SK-N-SH treated with all-trans-retinoic acid at 6 μM for 48 hours (cell line): Measurements from ENCODE around the gene CPT1B.

Experiments
- ATAC-seq: fragments of 200-7000 bp; cut with Tn5 transposase; 3 replicates; pipeline ENCODE4 v1.9.1; 2020; ENCODE audit warnings: mild to moderate bottlenecking, moderate library complexity
- BACH2 ChIP-seq: fragments of 250-450 bp; sonication (Bioruptor Pico); IDR thresholded peaks from 2 replicates; pipeline ENCODE4 v1.9.0; 2021; ENCODE audit warnings: mild to moderate bottlenecking, borderline replicate concordance
- CSDC2 ChIP-seq: fragments of 250-450 bp; sonication (Bioruptor Pico); IDR thresholded peaks from 2 replicates; pipeline ENCODE4 v1.5.0; 2020; ENCODE audit warnings: mild to moderate bottlenecking, moderate library complexity
- ESRRG ChIP-seq: fragments of 250-450 bp; sonication (Bioruptor Pico); IDR thresholded peaks from 2 replicates; pipeline ENCODE4 v1.6.1; 2021; ENCODE audit warnings: mild to moderate bottlenecking
- GLIS3 ChIP-seq: fragments of 250-450 bp; sonication (Bioruptor Pico); IDR thresholded peaks from 2 replicates; pipeline ENCODE4 v1.5.0; 2020; ENCODE audit warnings: mild to moderate bottlenecking, moderate library complexity
- ISL1 ChIP-seq: fragments of 250-450 bp; sonication (Bioruptor Pico); IDR thresholded peaks from 2 replicates; pipeline ENCODE4 v2.1.2; 2022; ENCODE audit warnings: mild to moderate bottlenecking, moderate library complexity
- PATZ1 ChIP-seq: fragments of 250-450 bp; sonication (Bioruptor Pico); IDR thresholded peaks from 2 replicates; pipeline ENCODE4 v1.8.0; 2020; ENCODE audit warnings: mild to moderate bottlenecking, moderate library complexity, borderline replicate concordance
- POU6F1 ChIP-seq: fragments of 250-450 bp; sonication (Bioruptor Pico); IDR thresholded peaks from 2 replicates; pipeline ENCODE4 v1.8.0; 2021; ENCODE audit warnings: low read depth, mild to moderate bottlenecking, moderate library complexity, borderline replicate concordance
- PPARA ChIP-seq: fragments of 250-450 bp; sonication (Bioruptor Pico); IDR thresholded peaks from 2 replicates; pipeline ENCODE4 v1.5.0; 2020; ENCODE audit warnings: mild to moderate bottlenecking, borderline replicate concordance
- RARB ChIP-seq: fragments of 250-450 bp; sonication (Bioruptor Pico); IDR thresholded peaks from 2 replicates; pipeline ENCODE4 v1.8.0; 2021; ENCODE audit warnings: mild to moderate bottlenecking, moderate library complexity
- SNAI2 ChIP-seq: fragments of 250-450 bp; sonication (Bioruptor Pico); IDR thresholded peaks from 2 replicates; pipeline ENCODE4 v1.5.0; 2020; ENCODE audit warnings: mild to moderate bottlenecking, moderate library complexity
- TCF4 ChIP-seq: fragments of 250-450 bp; sonication (Bioruptor Pico); IDR thresholded peaks from 2 replicates; pipeline ENCODE4 v1.8.0; 2021; ENCODE audit warnings: mild to moderate bottlenecking, moderate library complexity, borderline replicate concordance
- TOX ChIP-seq: fragments of 250-450 bp; sonication (Bioruptor Pico); IDR thresholded peaks from 2 replicates; pipeline ENCODE4 v1.8.0; 2021; ENCODE audit warnings: mild to moderate bottlenecking, moderate library complexity, borderline replicate concordance
- TSHZ2 ChIP-seq: fragments of 250-450 bp; sonication (Bioruptor Pico); IDR thresholded peaks from 2 replicates; pipeline ENCODE4 v1.5.0; 2020; ENCODE audit warnings: mild to moderate bottlenecking, moderate library complexity
- ZC3H10 ChIP-seq: fragments of 250-450 bp; sonication (Bioruptor Pico); IDR thresholded peaks from 2 replicates; pipeline ENCODE4 v1.5.1; 2021; ENCODE audit warnings: mild to moderate bottlenecking, moderate library complexity
- ZFP3 ChIP-seq: fragments of 250-450 bp; sonication (Bioruptor Pico); IDR thresholded peaks from 2 replicates; pipeline ENCODE4 v1.5.0; 2020; ENCODE audit warnings: mild to moderate bottlenecking, moderate library complexity
- ZFP30 ChIP-seq: fragments of 450-650 bp; formaldehyde crosslinking; IDR thresholded peaks from 2 replicates; pipeline ENCODE4 v1.5.0; 2022; ENCODE audit warnings: mild to moderate bottlenecking, moderate library complexity
- ZNF565 ChIP-seq: fragments of 450-650 bp; formaldehyde crosslinking; conservative IDR thresholded peaks from 2 replicates; pipeline ENCODE4 v1.5.0; 2020; ENCODE audit warnings: low read depth, mild to moderate bottlenecking, moderate library complexity
- ZNF70 ChIP-seq: fragments of 450-650 bp; formaldehyde crosslinking; IDR thresholded peaks from 2 replicates; pipeline ENCODE4 v1.5.0; 2020; ENCODE audit warnings: mild to moderate bottlenecking, moderate library complexity
- ZNF8 ChIP-seq: fragments of 450-650 bp; formaldehyde crosslinking; IDR thresholded peaks from 2 replicates; pipeline ENCODE4 v1.5.0; 2020; ENCODE audit warnings: mild to moderate bottlenecking, moderate library complexity

Gene CPT1B

GRCh38 chr22:50561401-50562358, 16.5 kb downstream of the CPT1B start:
- TF ChIP-seq POU6F1 (CRISPR knock-in tag) (no peak), SNAI2 (CRISPR knock-in tag) (no peak), CSDC2 (CRISPR knock-in tag) (no peak), ZC3H10 (CRISPR knock-in tag) (no peak), ZNF565 (CRISPR knock-in tag) (no peak), BACH2 (CRISPR knock-in tag) (no peak), RARB (CRISPR knock-in tag) (no peak), PATZ1 (CRISPR knock-in tag) (no peak), GLIS3 (CRISPR knock-in tag) (no peak), TSHZ2 (CRISPR knock-in tag) (no peak)
- ATAC-seq: no peak

GRCh38 chr22:50560034-50560433, 18.2 kb downstream of the CPT1B start:
- ATAC-seq: no peak

GRCh38 chr22:50556703-50557102, 21.5 kb downstream of the CPT1B start:
- no peak for ATAC-seq
- TF ChIP-seq RARB (CRISPR knock-in tag) (no peak), ZNF565 (CRISPR knock-in tag) (no peak), PPARA (no peak)

More at GRCh38 chr22:50560034-50560433, 18.2 kb downstream of the CPT1B start:
- no peak for TF ChIP-seq TOX (CRISPR knock-in tag)
- TF ChIP-seq ESRRG (CRISPR knock-in tag): no peak
- no peak for TF ChIP-seq ZFP30 (CRISPR knock-in tag)
- no peak for TF ChIP-seq ZC3H10 (CRISPR knock-in tag)
- no peak for TF ChIP-seq ZNF8

GRCh38 chr22:50553310-50553709, 24.9 kb downstream of the CPT1B start:
- TF ChIP-seq SNAI2 (CRISPR knock-in tag) (no peak), RARB (CRISPR knock-in tag) (no peak), ZNF70 (peak; percentile 49; the same call in 1 of the 2 replicates), TOX (CRISPR knock-in tag) (no peak)
- no peak for ATAC-seq

- ATAC-seq: no peak
- TF ChIP-seq TCF4 (no peak), ZNF565 (CRISPR knock-in tag) (no peak), PPARA (no peak)
- TF ChIP-seq, all 23 proteins: peak for 0
Measured at GRCh38 chr22:50551160-50551752, 27.0 kb downstream of the CPT1B start.

- no peak for ATAC-seq
- TF ChIP-seq POU6F1 (CRISPR knock-in tag): no peak
- TF ChIP-seq ZFP3 (CRISPR knock-in tag): no peak
- no peak for TF ChIP-seq ISL1 (CRISPR knock-in tag)
Measured at GRCh38 chr22:50550395-50550794, 27.8 kb downstream of the CPT1B start.
